Measurements from ENCODE around the gene BRAT1. TPM values are rescaled to one million over a fixed set of nuclear protein-coding genes. Genes with fewer than 3 reads are reported as not detected.

Gene BRAT1
- total and polyA plus RNA-seq, 2 donors (not counting 1 experiment from before 2014, with no cell fraction given) = 4.0 to 20.1 TPM

DNA sequence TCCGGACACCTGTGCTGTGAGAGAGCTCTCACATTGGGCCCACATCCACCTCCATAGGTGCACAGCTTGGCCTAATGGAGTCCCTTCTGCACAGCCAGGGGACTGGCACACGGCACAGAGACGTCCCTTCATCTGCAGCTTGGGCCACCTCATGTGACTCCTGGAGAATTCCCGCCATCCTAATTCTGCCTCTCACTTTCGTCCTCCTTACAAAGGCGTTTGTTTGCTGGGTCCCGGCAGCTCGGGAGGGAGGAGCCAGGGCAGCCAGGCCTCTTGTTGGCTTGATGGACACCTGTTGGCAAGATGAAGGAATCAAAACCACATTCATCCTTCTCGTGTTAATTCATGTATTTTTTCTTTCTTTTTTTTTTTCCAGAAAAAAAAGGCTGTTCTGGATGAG, 45.7 kb upstream of the BRAT1 start:
- no peak for DNase-seq (ENCODE audit: low read depth in 2 of 2)
- no peaks in the 10 kb centered on the region for H3K4me1 ChIP-seq (ENCODE audit: control insufficient read depth, extremely low read depth, insufficient read depth, low read length)
- H3K27ac ChIP-seq (ENCODE audit: insufficient read depth, low read length) = no peak overlapping the region
- no peak overlapping the region for H3K4me2 ChIP-seq (ENCODE audit: extremely low read depth, insufficient read depth, low read length)
- no peak overlapping the region for H3K9ac ChIP-seq (ENCODE audit: insufficient read depth, low read length)
- no peaks in the 10 kb centered on the region for H3K27me3 ChIP-seq (ENCODE audit: control insufficient read depth, insufficient read depth, low read length)
- no peak for TF ChIP-seq EZH2 (IDR thresholded peaks at IDR 0.05; ENCODE audit: low read length, missing control alignments)
- TF ChIP-seq, protein P1, sequence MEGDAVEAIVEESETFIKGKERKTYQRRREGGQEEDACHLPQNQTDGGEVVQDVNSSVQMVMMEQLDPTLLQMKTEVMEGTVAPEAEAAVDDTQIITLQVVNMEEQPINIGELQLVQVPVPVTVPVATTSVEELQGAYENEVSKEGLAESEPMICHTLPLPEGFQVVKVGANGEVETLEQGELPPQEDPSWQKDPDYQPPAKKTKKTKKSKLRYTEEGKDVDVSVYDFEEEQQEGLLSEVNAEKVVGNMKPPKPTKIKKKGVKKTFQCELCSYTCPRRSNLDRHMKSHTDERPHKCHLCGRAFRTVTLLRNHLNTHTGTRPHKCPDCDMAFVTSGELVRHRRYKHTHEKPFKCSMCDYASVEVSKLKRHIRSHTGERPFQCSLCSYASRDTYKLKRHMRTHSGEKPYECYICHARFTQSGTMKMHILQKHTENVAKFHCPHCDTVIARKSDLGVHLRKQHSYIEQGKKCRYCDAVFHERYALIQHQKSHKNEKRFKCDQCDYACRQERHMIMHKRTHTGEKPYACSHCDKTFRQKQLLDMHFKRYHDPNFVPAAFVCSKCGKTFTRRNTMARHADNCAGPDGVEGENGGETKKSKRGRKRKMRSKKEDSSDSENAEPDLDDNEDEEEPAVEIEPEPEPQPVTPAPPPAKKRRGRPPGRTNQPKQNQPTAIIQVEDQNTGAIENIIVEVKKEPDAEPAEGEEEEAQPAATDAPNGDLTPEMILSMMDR (conservative IDR thresholded peaks at IDR 0.05 in 1 of 2, IDR thresholded peaks at IDR 0.05 in 1 of 2; ENCODE audit: low read depth in 1 of 2, low read length in 2 of 2) = no peak
- no peak overlapping the region for H3K4me3 ChIP-seq (replicated peaks in 1 of 4; ENCODE audit: control extremely low read depth in 1 of 4, insufficient read depth in 1 of 4, low read depth in 3 of 4, low read length in 4 of 4)
- H4K20me1 ChIP-seq (ENCODE audit: control insufficient read depth, extremely low read depth, insufficient read depth, low read length) = no peaks in the 10 kb centered on the region
- no peaks in the 10 kb centered on the region for H3K9me3 ChIP-seq (ENCODE audit: control insufficient read depth, insufficient read depth, low read depth, low read length)
- no peaks in the 10 kb centered on the region for H3K79me2 ChIP-seq (ENCODE audit: control insufficient read depth, insufficient read depth, low read length)
- H2AFZ ChIP-seq (ENCODE audit: low read length) = no peak overlapping the region
- H3K36me3 ChIP-seq (ENCODE audit: control insufficient read depth, insufficient read depth, low read length) = peaks cover 9% of the 10 kb centered on the region

DNA sequence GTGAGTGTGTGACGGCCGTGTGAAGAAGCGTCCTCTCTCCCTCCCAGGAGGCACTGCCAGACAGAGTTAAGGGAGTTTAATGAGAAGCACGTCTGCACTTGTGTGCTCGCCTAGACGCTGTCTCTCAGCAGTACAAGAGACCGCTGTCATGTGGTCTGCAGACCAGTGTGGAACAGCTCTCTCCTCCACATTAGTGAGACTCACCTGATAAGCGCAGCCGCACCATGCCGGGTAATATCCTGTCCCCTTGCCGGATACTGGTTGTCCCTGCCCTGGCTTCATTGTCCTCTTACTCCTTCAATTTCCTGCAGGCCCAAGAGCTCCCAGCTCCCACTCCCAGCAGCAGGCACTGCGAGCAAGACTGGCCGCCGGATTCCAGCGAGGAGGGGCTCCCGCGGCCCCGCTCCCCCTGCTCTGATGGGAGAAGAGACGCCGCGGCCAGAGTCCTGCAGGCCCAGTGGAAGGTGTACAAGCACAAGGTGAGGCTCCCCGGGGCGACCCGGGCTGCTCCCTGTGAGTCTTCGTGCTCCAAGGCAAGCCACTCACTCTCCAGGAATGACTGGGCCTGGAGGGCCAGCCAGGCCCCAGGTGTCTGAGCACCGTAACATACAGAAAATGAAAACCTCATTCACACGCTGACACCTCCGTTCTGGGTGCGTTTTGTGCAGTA, 43.0 kb upstream of the BRAT1 start:
- peaks cover 16% of the 10 kb centered on the region for H3K36me3 ChIP-seq (ENCODE audit: control insufficient read depth, insufficient read depth, low read length)
- TF ChIP-seq EZH2 (IDR thresholded peaks at IDR 0.05; ENCODE audit: low read length, missing control alignments) = no peak
- TF ChIP-seq, protein P1 (conservative IDR thresholded peaks at IDR 0.05 in 1 of 2, IDR thresholded peaks at IDR 0.05 in 1 of 2; ENCODE audit: low read depth in 1 of 2, low read length in 2 of 2) = no peak
- no peak for DNase-seq (ENCODE audit: low read depth in 2 of 2)

GRCh38 chr7:2597273-2597640, 41.9 kb upstream of the BRAT1 start:
- Histone ChIP-seq H3K27me3 (ENCODE audit: control insufficient read depth, insufficient read depth, low read length) (no peaks in the 10 kb centered on the region), H3K27ac (ENCODE audit: insufficient read depth, low read length) (no peak overlapping the region), H3K4me1 (ENCODE audit: control insufficient read depth, extremely low read depth, insufficient read depth, low read length) (no peaks in the 10 kb centered on the region), H3K4me2 (ENCODE audit: extremely low read depth, insufficient read depth, low read length) (no peak overlapping the region), H3K36me3 (ENCODE audit: control insufficient read depth, insufficient read depth, low read length) (peaks cover 20% of the 10 kb centered on the region), H4K20me1 (ENCODE audit: control insufficient read depth, extremely low read depth, insufficient read depth, low read length) (no peaks in the 10 kb centered on the region), H3K9me3 (ENCODE audit: control insufficient read depth, insufficient read depth, low read depth, low read length) (no peaks in the 10 kb centered on the region), H3K79me2 (ENCODE audit: control insufficient read depth, insufficient read depth, low read length) (no peaks in the 10 kb centered on the region), H2AFZ (ENCODE audit: low read length) (no peak overlapping the region), H3K9ac (ENCODE audit: insufficient read depth, low read length) (no peak overlapping the region), H3K4me3 (replicated peaks in 1 of 4; ENCODE audit: control extremely low read depth in 1 of 4, insufficient read depth in 1 of 4, low read depth in 3 of 4, low read length in 4 of 4) (no peak overlapping the region)
- DNase-seq (ENCODE audit: low read depth in 2 of 2) = no peak
- TF ChIP-seq EZH2 (IDR thresholded peaks at IDR 0.05; ENCODE audit: low read length, missing control alignments) = no peak
- TF ChIP-seq, protein P1 (conservative IDR thresholded peaks at IDR 0.05 in 1 of 2, IDR thresholded peaks at IDR 0.05 in 1 of 2; ENCODE audit: low read depth in 1 of 2, low read length in 2 of 2) = no peak

More for the DNA sequence above, 43.0 kb upstream of the BRAT1 start:
- Histone ChIP-seq H4K20me1 (ENCODE audit: control insufficient read depth, extremely low read depth, insufficient read depth, low read length) (no peaks in the 10 kb centered on the region), H3K27me3 (ENCODE audit: control insufficient read depth, insufficient read depth, low read length) (no peaks in the 10 kb centered on the region), H3K4me3 (replicated peaks in 1 of 4; ENCODE audit: control extremely low read depth in 1 of 4, insufficient read depth in 1 of 4, low read depth in 3 of 4, low read length in 4 of 4) (no peak overlapping the region), H3K4me2 (ENCODE audit: extremely low read depth, insufficient read depth, low read length) (no peak overlapping the region), H3K79me2 (ENCODE audit: control insufficient read depth, insufficient read depth, low read length) (no peaks in the 10 kb centered on the region), H3K27ac (ENCODE audit: insufficient read depth, low read length) (no peak overlapping the region), H3K4me1 (ENCODE audit: control insufficient read depth, extremely low read depth, insufficient read depth, low read length) (no peaks in the 10 kb centered on the region), H2AFZ (ENCODE audit: low read length) (no peak overlapping the region), H3K9ac (ENCODE audit: insufficient read depth, low read length) (no peak overlapping the region), H3K9me3 (ENCODE audit: control insufficient read depth, insufficient read depth, low read depth, low read length) (no peaks in the 10 kb centered on the region)

Data from fibroblast of lung (primary cell).